Suprapubic skin (tissue), 4 donors: ENCODE results near the gene EXTL2. TPM values are rescaled to one million over a fixed set of nuclear protein-coding genes. Genes with fewer than 3 reads are reported as not detected.
A peak's percentile ranks its signal among the peaks of the same experiment; 100 is the strongest.

Experiments used
- DNase-seq, 2 donors: peaks; one replicate each; pipeline ENCODE4 v3.0.0-alpha.2; 2019; ENCODE audit warnings: low spot score in 2 of 2
- H3K27ac ChIP-seq: fragments of 200-600 bp; sonication (generic); one replicate; pipeline ENCODE4 v1.5.1; 2019
- H3K27me3 ChIP-seq: fragments of 200-600 bp; sonication (generic); one replicate; pipeline ENCODE4 v1.5.1; 2019
- H3K36me3 ChIP-seq: fragments of 200-600 bp; sonication (generic); one replicate; pipeline ENCODE4 v1.5.1; 2019
- H3K4me1 ChIP-seq: fragments of 200-600 bp; sonication (generic); one replicate; pipeline ENCODE4 v1.5.1; 2019
- H3K4me3 ChIP-seq: fragments of 200-600 bp; sonication (generic); one replicate; pipeline ENCODE4 v1.5.1; 2019; ENCODE audit warnings: mild to moderate bottlenecking
- H3K9me3 ChIP-seq: fragments of 200-600 bp; sonication (generic); one replicate; pipeline ENCODE4 v1.5.1; 2019
- EP300 ChIP-seq: sonication (generic); formaldehyde crosslinking; IDR thresholded peaks from one replicate; pipeline ENCODE4 v1.6.1; 2017; ENCODE audit warnings: antibody characterized with exemption
- POLR2A ChIP-seq, 2 donors: fragments of 450-650 bp; IDR thresholded peaks; one replicate each; pipeline ENCODE4 v1.6.1; 2017; ENCODE audit warnings: antibody characterized with exemption in 2 of 2, mild to moderate bottlenecking in 2 of 2, moderate library complexity in 2 of 2
- POLR2AphosphoS5 ChIP-seq, 3 donors: sonication (generic); formaldehyde crosslinking; IDR thresholded peaks; one replicate each; pipeline ENCODE4 v1.6.1; 2017; ENCODE audit warnings: antibody characterized with exemption in 3 of 3
- WGBS: methylation state at CpG from one replicate; pipeline ENCODE4 v1.1.5; 2018; 5-methylcytosine and 5-hydroxymethylcytosine counted together
- total RNA-seq, 4 donors: library from RNA; depleted of rRNA; stranded (reverse); fragments of >200 nt; gene quantifications; one replicate each; pipeline ENCODE4 v1.1.0, GENCODE V29; 2016
- TF ChIP-seq, protein P1 (sequence below), 2 donors: fragments of 200-600 bp in 1 of 2; fragments of 450-650 bp in 1 of 2; sonication (generic) in 1 of 2; IDR thresholded peaks; one replicate each; pipeline ENCODE4 v1.5.1; 2016 to 2019; ENCODE audit warnings: antibody characterized with exemption in 2 of 2, mild to moderate bottlenecking in 1 of 2, moderate library complexity in 1 of 2

The EXTL2 gene
- total RNA-seq, 4 donors from 2014 or later: 3.8 to 5.9 (median 5.0) TPM

DNA sequence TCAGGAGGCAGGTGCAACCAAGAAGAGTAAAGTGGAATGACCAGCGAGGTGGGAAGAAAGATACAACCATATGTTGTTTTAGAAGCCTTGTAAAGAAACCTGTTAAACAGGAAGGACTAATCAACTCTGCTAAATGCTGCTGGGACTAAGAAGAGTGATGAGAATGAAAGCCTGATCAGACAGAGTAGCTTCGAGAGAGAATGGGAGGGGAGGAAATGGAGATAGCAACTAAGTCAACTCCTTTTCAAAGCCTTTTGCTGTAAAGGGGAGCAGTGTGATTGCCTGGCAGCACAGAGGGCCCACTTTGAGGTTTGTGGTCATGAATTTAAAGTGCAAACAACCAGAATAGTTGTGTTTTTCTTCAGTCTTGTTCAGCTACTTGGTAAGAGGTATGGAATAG, 32.6 kb upstream of the EXTL2 start:
- Histone ChIP-seq H3K27me3 (no peaks in the 10 kb centered on the region), H3K9me3 (no peaks in the 10 kb centered on the region), H3K4me3 (no peak overlapping the region), H3K27ac (peak overlapping the region; percentile 16), H3K36me3 (peaks cover 23% of the 10 kb centered on the region), H3K4me1 (peaks cover 7% of the 10 kb centered on the region)
- DNase-seq: no peak
- WGBS: 33% methylated on average over 2 of the region's 2 CpGs
- TF ChIP-seq POLR2A (IDR thresholded peaks at IDR 0.05): no peak
- TF ChIP-seq, protein P1, sequence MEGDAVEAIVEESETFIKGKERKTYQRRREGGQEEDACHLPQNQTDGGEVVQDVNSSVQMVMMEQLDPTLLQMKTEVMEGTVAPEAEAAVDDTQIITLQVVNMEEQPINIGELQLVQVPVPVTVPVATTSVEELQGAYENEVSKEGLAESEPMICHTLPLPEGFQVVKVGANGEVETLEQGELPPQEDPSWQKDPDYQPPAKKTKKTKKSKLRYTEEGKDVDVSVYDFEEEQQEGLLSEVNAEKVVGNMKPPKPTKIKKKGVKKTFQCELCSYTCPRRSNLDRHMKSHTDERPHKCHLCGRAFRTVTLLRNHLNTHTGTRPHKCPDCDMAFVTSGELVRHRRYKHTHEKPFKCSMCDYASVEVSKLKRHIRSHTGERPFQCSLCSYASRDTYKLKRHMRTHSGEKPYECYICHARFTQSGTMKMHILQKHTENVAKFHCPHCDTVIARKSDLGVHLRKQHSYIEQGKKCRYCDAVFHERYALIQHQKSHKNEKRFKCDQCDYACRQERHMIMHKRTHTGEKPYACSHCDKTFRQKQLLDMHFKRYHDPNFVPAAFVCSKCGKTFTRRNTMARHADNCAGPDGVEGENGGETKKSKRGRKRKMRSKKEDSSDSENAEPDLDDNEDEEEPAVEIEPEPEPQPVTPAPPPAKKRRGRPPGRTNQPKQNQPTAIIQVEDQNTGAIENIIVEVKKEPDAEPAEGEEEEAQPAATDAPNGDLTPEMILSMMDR (IDR thresholded peaks at IDR 0.05): no peak
- TF ChIP-seq EP300: no peak
- no peak for TF ChIP-seq POLR2AphosphoS5 (IDR thresholded peaks at IDR 0.05)

DNA sequence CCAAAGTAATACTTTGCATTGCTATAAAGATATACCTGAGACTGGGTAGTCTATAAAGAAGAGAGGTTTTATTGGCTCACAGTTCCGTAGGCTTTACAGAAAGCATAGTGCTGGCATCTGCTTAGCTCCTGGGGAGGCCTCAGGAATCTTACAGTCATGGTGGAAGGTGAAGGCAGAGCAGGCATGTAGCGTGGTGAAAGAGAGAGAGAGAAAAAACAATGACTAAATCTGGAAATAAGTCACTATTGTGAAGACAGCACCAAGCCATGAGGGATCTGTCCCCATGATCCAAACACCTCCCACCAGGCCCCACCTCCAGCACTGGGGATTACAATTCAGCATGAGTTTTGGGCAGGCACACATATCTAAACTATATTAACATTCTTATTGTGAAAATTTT, 31.6 kb upstream of the EXTL2 start:
- H3K9me3 ChIP-seq: no peaks in the 10 kb centered on the region
- H3K27me3 ChIP-seq: no peaks in the 10 kb centered on the region
- peaks cover 7% of the 10 kb centered on the region for H3K4me1 ChIP-seq
- DNase-seq: no peak
- peaks cover 19% of the 10 kb centered on the region for H3K36me3 ChIP-seq
- H3K27ac ChIP-seq: no peak overlapping the region
- TF ChIP-seq POLR2A (IDR thresholded peaks at IDR 0.05): no peak
- TF ChIP-seq, protein P1 (IDR thresholded peaks at IDR 0.05): no peak
- TF ChIP-seq POLR2AphosphoS5 (IDR thresholded peaks at IDR 0.05): no peak
- TF ChIP-seq EP300: no peak
- 98% methylated on average over 2 of the region's 2 CpGs for WGBS
- no peak overlapping the region for H3K4me3 ChIP-seq

DNA sequence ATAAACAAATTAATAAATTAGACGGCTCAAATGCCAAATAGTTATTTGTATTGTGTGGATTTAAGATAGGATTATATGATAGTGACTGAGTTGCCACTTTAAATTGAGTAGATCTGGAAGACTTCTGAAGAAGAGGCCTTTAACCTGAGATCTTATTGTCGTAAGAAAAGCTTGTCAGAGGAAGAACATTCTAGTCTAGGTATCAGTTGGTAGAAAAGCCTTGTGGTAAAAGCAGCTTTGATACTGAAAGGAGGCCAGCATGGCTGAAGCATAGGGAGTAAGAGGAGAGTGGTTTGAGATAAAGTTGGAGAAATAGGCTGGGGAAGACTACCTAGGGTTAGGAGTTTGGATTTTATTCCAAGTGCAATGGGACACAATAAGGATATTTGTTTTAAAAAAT, 30.3 kb upstream of the EXTL2 start:
- H3K36me3 ChIP-seq: peaks cover 19% of the 10 kb centered on the region
- H3K27ac ChIP-seq: no peak overlapping the region
- peaks cover 7% of the 10 kb centered on the region for H3K4me1 ChIP-seq
- no peak overlapping the region for H3K4me3 ChIP-seq
- no peak for DNase-seq
- H3K27me3 ChIP-seq: no peaks in the 10 kb centered on the region
- no peaks in the 10 kb centered on the region for H3K9me3 ChIP-seq
- TF ChIP-seq POLR2AphosphoS5 (IDR thresholded peaks at IDR 0.05) (no peak), POLR2A (IDR thresholded peaks at IDR 0.05) (no peak), EP300 (no peak)
- TF ChIP-seq, protein P1 (IDR thresholded peaks at IDR 0.05): no peak
- 87% methylated on average over 2 of the region's 2 CpGs for WGBS

DNA sequence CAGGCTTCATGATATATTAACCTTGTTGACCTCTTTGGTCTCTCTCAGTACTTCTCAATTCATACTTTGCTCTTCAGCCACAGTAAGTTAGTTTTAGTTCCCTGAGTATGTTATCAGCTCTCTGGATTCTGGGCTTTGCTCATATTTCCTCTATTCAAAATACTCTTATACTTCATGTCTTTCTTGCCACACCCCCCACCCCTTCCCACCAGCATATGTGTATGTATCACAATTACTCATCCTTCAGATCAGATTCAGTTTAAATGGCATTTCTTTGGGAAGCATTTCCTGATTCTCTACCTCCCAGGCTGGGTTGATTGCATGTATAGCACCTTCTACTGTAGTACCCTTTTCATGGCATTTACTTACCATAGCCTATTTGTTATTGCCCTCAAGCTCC, 29.6 kb upstream of the EXTL2 start:
- no peaks in the 10 kb centered on the region for H3K9me3 ChIP-seq
- peaks cover 7% of the 10 kb centered on the region for H3K4me1 ChIP-seq
- no peak overlapping the region for H3K27ac ChIP-seq
- peaks cover 19% of the 10 kb centered on the region for H3K36me3 ChIP-seq
- no peak for DNase-seq
- TF ChIP-seq EP300: no peak
- TF ChIP-seq POLR2A (IDR thresholded peaks at IDR 0.05): no peak
- no peak for TF ChIP-seq POLR2AphosphoS5 (IDR thresholded peaks at IDR 0.05)
- TF ChIP-seq, protein P1 (IDR thresholded peaks at IDR 0.05): no peak
- no peak overlapping the region for H3K4me3 ChIP-seq
- no peaks in the 10 kb centered on the region for H3K27me3 ChIP-seq

DNA sequence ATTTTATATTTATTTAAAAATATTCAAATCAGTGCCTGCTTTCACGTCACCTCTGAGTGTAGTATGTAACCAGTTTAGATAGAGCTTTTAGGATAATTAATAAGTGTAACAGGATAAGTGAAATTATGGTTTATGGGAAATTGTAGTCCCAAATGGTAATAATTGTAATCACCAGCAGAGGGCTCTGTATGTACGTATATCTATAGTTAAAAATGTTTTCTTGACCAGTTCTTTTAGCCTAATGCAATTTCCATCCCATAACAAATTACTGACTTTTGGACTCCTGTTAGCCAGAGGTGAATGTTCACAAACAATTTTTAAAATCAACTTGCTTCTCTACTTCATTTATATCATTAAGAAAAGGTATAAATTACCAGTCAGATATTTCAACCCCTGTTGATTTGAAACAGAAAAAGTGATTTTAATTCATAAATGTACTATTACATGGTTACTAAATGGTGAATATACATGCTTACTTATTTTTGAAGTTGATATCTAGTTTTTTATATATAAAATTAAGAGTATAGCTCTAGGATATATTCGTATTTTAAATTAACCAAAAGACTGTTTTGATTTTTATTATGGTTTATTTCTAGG, 26.6 kb upstream of the EXTL2 start:
- Histone ChIP-seq H3K27me3 (no peaks in the 10 kb centered on the region), H3K36me3 (peaks cover 31% of the 10 kb centered on the region), H3K4me3 (no peak overlapping the region), H3K4me1 (no peaks in the 10 kb centered on the region), H3K9me3 (no peaks in the 10 kb centered on the region), H3K27ac (no peak overlapping the region)
- no peak for DNase-seq
- TF ChIP-seq, protein P1 (IDR thresholded peaks at IDR 0.05): peak; percentile 36 to 48
- no peak for TF ChIP-seq POLR2A (IDR thresholded peaks at IDR 0.05)
- no peak for TF ChIP-seq EP300
- no peak for TF ChIP-seq POLR2AphosphoS5 (IDR thresholded peaks at IDR 0.05)
- WGBS: 38% methylated on average over 3 of the region's 3 CpGs
